ENCODE measurements around the gene DDX17.

DNA sequence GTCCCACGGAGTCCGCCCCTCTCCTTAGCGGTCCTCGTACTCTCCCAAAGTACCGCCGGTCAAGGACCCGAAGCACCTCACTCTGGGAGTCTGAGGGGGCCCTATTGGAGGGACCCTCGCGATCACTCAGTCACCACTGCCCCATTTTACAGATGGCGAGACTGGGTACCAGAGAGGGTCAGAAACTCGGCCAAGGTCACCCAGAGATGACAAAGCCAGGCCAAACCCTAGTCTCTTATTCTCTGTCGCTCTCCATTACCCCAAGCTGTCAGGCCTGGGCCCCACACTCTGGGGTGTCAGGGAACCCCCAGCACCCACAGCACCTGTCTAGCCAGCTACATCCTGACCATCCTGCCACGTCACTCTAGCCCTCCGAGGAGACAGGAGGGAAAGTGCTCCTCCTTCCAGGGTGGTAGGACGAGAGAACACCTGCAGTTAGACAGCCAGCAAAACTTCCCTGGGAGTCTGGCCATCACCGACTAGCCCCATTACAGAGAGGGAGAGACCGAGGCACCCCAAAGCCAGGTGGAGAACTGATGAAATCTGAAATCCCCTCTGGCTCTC lies 49.8 kb downstream of the DDX17 start:
- no peak for TF ChIP-seq POLR2A (IDR thresholded peaks at IDR 0.05)
- TF ChIP-seq, protein P1, sequence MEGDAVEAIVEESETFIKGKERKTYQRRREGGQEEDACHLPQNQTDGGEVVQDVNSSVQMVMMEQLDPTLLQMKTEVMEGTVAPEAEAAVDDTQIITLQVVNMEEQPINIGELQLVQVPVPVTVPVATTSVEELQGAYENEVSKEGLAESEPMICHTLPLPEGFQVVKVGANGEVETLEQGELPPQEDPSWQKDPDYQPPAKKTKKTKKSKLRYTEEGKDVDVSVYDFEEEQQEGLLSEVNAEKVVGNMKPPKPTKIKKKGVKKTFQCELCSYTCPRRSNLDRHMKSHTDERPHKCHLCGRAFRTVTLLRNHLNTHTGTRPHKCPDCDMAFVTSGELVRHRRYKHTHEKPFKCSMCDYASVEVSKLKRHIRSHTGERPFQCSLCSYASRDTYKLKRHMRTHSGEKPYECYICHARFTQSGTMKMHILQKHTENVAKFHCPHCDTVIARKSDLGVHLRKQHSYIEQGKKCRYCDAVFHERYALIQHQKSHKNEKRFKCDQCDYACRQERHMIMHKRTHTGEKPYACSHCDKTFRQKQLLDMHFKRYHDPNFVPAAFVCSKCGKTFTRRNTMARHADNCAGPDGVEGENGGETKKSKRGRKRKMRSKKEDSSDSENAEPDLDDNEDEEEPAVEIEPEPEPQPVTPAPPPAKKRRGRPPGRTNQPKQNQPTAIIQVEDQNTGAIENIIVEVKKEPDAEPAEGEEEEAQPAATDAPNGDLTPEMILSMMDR (IDR thresholded peaks at IDR 0.05) = no peak

Measured in heart left ventricle (tissue), 13 donors.